Right lung (tissue), 10 donors: ENCODE results near the gene MYH9. TPM values are rescaled to one million over a fixed set of nuclear protein-coding genes. Genes with fewer than 3 reads are reported as not detected.
"Not testable (repeated sequence)": the region's sequence is repeated elsewhere in the genome, so short reads cannot be mapped to it uniquely, and the experiment has no call there.

ENCODE experiments used
- DNase-seq, 2 donors: peaks; one replicate each; pipeline ENCODE4 v3.0.0-alpha.2; 2013
- long read RNA-seq, 8 donors: transcript quantifications; one replicate each; lab custom pipeline, GENCODE V29; 2026
- polyA plus RNA-seq, 5 donors: library from polyadenylated mRNA; unstranded; fragments of 120-200 nt; gene quantifications; one replicate each; pipeline versions ENCODE4 v1.2.1 to v1.2.3, GENCODE V29; 2013; ENCODE audit warnings: inconsistent platforms in 1 of 5, low replicate concordance in 1 of 5; ENCODE audit not compliant: insufficient read length in 5 of 5, insufficient read depth in 1 of 5

The MYH9 gene
- polyA plus RNA-seq = 100 to 1,000 TPM; 171 to 285 (median 216) TPM
- long read RNA-seq, donor 1, full-length matches to known transcripts = 3 of 16 reads
- long read RNA-seq, donor 1, partial matches to known transcripts = 13 of 16 reads
- long read RNA-seq, donor 1, other reads (novel, unspliced or antisense) = 0 of 16 reads
- long read RNA-seq, donor 2, full-length matches to known transcripts = 6 of 11 reads
- long read RNA-seq, donor 2, partial matches to known transcripts = 0 of 11 reads
- long read RNA-seq, donor 2, other reads (novel, unspliced or antisense) = 5 of 11 reads
- long read RNA-seq, donor 3, partial matches to known transcripts = 11 of 11 reads
- long read RNA-seq, donor 3, other reads (novel, unspliced or antisense) = 0 of 11 reads
- long read RNA-seq, donor 4, partial matches to known transcripts = 16 of 22 reads
- long read RNA-seq, donor 4, other reads (novel, unspliced or antisense) = 6 of 22 reads
- long read RNA-seq, donor 5, partial matches to known transcripts = 23 of 38 reads
- long read RNA-seq, donor 5, other reads (novel, unspliced or antisense) = 15 of 38 reads
- long read RNA-seq, donor 6, full-length matches to known transcripts = 6 of 15 reads
- long read RNA-seq, donor 6, partial matches to known transcripts = 9 of 15 reads
- long read RNA-seq, donor 6, other reads (novel, unspliced or antisense) = 0 of 15 reads
- long read RNA-seq, donor 7, partial matches to known transcripts = 31 of 31 reads
- long read RNA-seq, donor 7, other reads (novel, unspliced or antisense) = 0 of 31 reads
- long read RNA-seq, donor 8, partial matches to known transcripts = 5 of 5 reads
- long read RNA-seq, donor 8, other reads (novel, unspliced or antisense) = 0 of 5 reads

DNA sequence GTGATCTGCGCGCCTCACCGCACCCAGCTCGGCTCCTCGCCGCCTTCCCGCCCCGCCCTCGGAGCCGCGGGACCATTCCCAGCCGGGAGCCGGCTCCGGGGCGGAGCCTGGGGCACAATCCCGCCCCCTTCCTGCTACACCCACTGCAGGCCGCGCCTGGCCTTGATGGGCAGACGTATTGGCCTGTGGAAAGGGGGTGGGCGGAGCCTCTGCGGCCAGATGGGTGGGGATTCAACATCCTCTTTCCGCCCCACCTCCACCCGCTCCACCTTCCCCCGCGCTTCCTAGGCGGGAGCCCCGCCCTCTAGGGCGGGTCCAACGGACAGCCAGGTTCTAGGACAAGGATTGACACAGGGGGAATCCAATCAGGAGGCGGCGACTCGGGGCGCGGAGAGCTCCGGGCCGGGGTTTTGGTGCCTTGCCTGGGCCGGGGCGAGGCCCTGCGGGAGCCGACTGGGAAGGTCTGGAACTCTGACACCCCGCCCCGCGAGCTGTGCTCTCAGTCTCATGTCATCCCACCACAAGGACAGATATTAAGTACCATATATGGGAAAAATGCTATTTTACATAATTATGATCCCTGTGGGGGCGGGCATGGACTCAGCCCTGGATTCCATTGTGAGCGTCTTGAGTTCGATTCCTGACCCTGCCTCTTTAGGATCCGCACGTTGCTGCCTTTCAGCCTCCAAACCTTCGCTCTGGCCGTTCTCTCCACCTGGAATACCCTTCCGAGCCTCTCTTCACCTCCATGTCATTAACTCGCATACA lies at the start of gene MYH9:
Gene MYH9, minus strand, starts transcription at position 9 of the 768 bp plus-strand sequence. CDS start 38,731 bp downstream, outside the sequence.
- peak; percentile 100 for DNase-seq

DNA sequence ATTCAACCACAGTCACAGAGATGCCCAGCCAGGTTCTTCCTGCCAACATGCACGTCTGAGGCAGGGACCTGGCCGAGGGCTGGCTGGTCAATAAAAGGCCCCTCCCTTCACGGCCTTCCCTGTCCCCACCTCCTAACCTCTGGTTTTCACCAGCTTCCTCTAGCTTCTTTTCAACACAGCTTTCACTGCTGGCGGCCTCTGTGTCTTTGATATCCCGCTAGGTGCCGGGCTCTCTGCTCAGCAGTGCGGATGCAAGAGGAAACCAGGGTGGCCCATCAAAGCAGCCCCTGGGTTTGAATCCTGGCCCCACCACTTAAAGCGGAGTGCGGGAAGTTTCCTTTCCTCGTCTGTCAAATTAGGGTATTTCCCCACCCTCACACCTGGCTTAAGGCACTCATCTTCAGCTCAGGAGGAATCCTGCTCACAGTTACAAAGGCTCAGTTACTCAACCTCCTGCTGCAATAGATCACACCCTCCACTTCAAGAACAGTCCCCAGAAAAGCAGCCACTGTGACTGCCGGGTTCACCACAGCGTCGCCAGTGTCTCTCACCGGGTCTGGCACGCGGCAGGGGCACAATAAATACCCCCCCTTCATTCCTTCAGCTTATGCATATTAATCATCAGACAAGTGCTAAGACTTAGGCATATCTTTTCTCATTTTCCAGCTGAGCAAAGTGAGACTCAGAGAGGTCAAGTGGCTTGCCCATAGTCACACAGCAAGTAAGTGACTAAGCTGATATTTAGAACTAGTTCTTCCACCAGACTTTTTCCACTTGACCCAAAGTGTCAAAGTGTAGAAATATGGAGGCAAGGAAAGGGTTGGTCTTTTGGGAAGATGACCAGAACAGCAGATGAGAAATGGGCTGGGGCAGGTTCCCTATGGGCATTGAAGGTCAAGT lies 48.0 kb upstream of the MYH9 start:
- DNase-seq = no peak

DNA sequence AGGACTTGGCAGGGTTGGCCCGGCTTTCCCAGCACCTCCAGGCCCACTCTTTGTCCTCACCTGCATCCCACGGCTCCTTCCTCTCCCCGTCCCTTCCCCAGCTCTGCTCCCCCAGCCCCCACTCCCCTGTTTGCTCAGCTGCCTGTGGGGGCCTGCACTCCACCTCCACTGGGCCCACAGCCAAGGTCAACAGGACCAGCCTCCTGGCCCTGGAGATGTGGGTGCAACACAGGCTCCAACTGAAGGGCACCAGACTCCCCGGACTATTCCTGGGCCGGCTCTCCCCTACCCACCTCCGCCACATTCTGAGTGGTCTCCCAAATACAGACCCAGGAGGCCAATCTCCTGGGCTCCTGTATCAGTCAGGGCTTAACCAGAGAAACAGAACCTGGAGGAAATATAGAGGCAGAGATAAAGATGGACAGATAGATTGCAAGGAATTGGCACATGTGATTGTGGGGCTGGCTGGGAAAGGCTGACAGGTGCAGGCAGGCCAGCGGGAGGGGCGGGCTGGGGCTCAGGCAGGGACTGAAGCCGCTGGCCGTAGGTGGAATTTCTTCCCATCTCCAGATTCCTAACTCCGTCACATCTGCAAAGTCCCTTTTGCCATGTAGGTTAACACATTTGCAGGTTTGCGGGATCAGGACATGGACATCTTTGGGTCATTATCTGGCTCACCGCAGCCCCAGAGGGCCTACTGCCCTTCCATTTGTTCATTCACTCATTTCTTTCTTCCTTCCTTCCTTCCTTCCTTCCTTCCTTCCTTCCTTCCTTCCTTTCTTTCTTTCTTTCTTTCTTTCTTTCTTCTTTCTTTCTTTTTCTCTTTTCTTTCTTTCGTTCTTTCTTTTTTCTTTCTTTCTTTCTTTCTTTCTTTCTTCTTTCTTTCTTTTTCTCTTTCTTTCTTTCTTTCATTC lies 45.8 kb upstream of the MYH9 start:
- peak; percentile 56 to 65 for DNase-seq

DNA sequence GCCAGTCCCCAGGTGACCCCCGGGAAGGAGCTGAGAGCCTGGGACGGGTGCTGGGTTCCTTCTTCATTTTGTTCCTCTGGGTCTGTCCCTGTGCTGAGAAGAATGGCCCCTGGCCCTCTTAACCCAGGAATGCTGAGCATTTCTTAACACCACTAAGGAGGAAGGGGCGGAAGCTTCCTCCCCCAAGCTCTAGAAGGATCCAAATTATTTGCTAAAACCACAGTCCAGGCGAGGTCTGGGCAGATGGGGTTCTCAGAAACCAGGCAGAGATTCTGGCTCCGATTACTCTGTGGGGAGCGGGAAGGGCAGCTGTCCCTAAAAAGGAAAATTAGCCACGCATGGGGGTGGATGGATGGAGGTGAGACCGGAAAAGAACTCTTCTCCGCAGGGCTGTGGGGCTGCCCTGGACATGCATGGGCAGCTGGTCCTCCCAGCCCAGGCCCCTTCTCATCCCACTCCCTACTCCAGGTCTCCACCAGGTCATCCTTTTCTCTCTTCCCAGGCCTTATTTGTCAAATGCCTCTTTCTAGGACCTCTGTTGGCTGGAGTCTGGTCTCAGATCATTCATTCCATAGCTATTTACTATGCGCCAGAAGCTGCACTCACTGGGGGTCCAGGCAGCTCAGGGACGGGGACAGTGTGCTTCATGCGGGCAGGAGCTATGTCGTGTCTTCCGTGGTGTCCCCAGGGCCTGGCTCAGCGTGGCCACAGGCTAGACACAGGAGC lies 45.0 kb upstream of the MYH9 start:
- DNase-seq = no peak

DNA sequence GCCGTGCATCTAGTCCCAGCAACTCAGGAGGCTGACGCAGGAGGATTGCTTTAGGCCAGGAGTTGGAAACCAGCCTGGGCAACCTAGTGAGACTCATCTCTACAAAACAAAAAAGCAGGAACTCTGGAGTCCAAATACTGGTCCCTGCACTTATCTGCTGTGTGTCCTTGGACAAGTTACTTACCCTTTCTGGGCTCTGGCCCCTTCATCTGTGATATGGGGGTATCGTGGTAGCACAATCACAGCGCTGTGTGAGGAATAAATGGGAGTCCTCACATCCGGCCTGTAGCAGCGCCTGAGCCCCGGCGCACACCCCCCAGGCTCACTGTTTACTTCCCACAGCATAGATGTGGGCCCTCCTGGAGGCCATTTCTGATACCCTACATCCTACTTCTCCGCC lies 44.2 kb upstream of the MYH9 start:
- no peak for DNase-seq

DNA sequence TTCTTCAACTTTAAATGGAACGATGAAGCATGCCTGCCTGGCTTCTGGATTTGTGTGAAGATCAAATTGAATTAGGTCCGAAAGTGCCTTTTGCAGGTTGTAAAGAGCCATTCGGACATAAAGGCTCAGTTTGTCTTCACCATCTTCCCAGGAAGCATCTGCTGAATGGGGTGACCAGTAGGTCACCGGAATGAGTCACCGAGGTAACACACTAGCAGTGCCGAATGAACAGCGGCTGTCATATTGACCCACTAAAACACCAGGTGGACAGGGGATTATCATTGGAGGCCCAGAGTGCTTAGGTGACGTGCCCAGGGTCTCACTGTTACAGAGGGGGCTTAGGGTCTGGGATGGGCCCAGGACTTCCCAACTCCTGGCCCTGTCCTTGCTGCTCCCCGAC lies 43.1 kb upstream of the MYH9 start:
- DNase-seq = no peak

DNA sequence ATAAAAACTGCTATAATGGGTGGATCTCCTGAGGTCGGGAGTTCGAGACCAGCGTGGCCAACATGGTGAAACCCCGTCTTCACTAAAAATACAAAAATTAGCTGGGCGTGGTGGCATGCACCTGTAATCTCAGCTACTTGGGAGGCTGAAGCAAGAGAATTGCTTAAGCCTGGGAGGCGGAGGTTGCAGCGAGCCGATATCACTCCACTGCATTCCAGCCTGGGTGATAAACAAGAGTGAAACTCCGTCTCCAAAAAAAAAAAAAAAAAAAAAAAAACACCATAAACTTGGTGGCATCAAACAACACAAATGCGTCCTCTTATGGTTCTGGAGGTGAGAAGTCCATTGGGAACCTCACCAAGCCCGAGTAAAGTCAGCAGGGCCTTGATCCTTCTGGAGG lies 40.2 kb upstream of the MYH9 start:
- not testable (repeated sequence) for DNase-seq

DNA sequence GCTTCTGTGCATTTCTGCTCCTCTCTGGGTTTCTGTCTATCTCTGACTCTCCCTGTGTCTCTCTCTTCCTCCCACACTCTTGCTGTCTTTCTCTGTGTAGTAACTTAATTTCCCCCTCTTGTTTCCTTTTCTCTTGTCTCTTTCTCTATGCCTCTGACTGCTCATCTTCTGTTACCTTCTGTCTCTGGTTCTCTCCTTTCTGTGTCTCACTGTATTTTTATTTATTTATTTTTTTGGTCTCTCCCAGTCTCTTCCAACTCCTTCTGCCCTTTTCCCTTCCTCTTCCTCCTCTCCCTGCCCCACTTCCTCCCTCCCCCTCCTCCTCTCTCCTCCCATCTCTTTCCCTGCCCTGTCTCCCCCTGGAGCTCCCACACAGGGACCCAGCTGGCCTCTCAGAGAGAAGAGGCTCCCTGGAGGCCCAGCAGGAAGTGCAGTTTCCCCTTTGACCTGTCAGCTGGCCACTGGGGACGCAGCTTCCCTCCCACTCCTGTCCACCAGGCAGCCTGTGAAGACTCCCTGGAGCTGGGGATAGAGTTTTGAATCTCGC lies 38.3 kb upstream of the MYH9 start:
- peak; percentile 44 to 45 for DNase-seq

DNA sequence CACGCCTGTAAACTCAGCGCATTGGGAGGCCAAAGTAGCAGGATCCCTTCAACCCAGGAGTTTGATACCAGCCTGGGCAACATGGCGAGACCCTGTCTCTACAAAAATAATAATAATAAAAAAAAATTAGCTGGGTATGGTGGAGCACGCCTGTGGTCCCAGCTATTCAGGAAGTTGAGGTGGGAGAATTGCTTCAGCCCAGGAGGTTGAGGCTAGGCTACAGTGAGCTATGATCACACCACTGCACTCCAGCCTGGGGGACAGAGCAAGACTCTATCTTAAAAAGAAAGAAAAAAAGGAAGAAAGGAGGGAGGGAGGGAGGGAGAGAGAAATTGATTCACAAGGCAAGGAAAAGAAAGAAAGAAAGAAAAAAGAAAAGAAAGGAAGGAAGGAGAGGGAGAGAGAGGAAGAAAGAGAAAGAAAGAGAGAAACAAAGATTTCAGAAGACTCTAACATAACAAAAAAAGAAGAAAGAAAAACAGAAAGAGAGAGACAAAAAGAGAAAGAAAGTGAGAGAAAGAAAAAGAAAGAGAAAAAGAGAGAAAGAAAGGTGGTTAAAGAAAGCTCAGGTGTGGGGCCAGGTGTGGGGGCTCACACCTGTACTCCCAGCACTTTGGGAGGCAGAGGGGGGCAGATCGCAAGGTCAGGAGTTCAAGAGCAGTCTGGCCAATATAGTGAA lies 37.3 kb upstream of the MYH9 start:
- DNase-seq = no peak

DNA sequence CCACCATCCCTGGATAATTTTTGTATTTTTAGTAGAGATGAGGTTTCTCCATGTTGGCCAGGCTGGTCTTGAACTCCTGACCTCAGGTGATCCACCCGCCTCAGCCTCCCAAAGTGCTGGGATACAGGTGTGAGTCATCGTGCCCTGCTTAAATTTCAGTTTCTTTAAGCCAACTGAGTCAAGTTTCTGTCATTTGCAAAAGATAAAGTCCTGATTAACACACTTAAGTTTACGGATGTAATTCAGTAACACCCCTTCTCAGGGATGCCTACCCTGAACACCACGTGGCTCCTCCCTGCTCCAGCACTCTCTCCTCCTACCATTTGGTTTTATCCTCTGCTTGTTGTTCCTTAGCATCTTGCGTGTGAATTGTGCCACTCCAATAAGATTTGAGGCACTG lies 36.7 kb upstream of the MYH9 start:
- DNase-seq = not testable (repeated sequence)

DNA sequence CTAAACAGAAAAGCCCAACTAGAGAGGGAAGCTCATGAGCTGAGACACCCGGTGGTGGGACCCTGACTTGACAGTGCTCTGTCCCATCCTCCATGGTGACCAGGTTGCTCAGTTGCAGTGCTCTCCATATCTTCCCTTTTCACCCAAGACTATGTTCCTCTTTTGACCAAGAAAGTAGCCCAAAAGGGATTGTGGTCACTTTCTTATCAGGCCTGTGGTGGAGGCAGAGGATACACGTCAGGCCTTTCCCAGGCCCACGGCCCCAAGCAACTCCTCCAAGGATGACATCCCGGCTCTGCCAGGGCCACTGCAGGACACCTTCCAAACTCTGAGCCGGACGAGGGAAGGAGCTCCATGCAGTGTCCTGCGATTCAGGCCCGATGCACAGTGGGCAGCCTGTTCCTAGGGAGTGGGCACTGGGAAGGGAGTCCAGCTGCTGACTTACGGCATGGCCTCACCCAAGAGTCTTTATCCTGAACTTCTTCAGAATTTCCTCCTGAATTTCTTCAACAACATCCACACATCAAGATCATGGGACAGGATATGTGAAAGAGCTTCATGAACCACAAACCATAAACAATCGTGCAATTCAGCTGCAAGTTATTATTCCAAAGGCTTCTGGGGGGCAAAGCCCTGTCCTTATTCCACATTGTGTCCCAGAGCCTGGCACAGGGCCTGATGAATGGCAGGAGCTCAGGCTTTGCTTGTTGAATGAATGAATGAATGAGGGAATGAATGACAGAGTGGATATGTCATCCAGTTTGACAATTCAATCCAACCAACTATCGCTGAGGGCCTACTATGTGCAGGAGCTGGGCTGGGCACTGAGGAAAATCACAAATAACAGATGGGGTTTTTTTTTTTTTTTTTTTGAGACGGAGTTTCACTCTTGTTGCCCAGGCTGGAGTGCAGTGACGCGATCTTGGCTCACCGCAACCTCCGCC lies 36.0 kb upstream of the MYH9 start:
- DNase-seq = no peak

DNA sequence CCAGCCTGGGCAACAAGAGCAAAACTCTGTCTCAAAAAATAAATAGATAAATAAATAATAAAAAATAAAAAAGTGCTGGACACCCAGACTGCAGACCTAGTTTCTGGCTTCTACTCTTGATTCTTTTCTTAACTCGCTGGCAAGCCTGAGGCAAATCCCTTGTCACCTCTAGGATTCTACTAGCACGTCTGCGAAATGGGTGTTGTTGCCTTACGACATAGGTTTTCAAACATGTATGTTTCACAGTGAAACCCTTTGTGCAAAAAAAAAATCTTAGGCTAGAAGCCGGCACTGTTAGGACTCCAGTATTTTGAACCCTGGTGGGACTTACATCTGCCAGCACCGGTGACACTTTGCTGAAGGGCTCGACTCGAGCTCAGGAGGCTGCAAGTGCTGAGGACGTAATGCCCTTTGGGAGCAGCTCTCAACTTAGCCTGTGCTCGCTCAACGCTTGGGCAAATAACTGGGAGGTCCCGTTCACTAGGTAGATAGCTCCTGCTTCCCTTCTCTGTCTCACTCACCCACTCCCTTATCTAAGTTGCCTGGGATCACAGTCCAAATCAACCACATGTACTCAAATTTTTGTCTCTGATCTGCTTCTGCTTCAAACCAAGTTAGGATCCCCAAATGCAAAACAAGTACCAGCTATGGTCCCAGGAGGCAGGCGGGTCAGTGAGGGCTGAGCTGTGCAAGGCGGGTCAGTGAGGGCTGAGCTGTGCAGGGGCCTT lies 34.7 kb upstream of the MYH9 start:
- DNase-seq = no peak

DNA sequence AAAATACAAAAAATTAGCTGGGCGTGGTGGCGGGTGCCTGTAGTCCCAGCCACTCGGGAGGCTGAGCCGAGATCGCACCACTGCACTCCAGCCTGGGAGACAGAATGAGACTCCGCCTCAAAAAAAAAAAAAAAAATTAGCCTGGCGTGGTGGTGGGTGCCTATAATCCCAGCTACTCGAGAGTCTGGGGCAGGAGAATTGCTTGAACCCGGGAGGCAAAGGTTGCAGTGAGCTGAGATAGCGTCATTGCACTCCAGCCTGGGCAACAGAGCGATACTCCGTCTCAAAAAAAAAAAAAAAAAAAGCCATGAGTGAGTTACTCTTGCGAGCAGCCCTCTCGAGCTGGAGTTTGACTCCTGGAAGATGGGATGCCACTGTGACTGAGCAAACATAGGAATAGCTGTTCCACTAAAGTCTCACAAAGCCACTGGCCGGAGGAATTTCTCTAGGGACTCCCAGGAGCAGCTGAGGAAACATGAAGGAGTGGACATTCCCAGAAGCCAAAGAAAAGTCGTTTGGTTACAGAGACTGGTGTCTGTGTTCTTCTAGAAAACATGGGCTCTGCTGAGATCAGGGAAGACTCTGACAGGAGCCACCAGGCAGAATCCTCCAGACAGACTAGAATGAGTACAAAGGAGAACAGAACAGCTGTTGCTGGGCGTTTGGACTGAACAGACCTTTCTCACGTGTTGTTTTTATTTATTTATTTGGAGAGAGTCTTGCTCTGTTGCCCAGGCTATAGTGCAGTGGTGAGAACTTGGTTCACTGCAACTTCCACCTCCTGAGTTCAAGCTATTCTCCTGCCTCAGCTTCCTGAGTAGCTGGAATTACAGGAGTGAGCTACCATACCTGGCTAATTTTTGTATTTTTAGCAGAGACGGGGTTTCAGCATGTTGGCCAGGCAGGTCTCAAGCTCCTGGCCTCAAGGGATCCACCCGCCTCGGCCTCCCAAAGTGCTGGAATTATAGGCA lies 32.4 kb upstream of the MYH9 start:
- no peak for DNase-seq

DNA sequence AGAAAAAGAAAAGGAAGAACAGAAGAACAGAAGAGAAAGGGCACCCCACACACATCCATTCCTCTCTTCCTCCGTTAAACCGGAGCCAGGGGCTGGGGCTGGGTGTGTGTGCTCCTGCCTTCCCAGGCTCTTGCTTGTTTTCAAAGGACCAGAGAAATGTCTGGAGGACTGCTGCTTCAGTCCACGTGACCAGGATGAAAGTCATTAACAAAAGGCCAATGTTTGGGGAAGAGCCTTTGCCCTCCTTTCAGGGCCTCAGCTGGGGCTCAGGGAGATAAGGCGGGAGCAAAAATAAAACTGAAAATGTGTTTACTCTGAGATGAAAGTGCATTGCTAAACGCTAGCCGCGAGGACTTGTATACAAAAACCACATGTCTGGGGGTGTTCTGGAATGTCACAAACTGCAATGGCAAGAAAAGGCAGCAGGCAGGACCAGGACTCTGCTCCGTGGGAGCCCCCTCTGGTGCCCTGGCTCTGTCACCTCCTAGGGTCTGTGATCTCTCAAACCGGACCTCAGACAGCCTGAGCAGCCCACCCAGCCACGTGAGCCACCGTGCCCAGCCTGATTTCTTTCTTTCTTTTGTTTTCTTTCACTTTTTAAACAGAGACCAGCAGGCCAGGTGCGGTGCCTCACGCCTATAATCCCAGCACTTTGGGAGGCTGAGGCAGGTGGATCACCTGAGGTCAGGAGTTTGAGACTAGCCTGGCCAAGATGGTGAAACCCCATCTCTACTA lies 31.6 kb upstream of the MYH9 start:
- DNase-seq = peak; percentile 65 to 80
